CD4-positive, alpha-beta T cell treated with Interleukin-10 for 1 hour (primary cell): ENCODE results near the gene ARHGAP33.

Experiments used
- DNase-seq: peaks from one replicate; pipeline ENCODE4 v3.0.0-alpha.2; 2020

ARHGAP33 gene, protein sequence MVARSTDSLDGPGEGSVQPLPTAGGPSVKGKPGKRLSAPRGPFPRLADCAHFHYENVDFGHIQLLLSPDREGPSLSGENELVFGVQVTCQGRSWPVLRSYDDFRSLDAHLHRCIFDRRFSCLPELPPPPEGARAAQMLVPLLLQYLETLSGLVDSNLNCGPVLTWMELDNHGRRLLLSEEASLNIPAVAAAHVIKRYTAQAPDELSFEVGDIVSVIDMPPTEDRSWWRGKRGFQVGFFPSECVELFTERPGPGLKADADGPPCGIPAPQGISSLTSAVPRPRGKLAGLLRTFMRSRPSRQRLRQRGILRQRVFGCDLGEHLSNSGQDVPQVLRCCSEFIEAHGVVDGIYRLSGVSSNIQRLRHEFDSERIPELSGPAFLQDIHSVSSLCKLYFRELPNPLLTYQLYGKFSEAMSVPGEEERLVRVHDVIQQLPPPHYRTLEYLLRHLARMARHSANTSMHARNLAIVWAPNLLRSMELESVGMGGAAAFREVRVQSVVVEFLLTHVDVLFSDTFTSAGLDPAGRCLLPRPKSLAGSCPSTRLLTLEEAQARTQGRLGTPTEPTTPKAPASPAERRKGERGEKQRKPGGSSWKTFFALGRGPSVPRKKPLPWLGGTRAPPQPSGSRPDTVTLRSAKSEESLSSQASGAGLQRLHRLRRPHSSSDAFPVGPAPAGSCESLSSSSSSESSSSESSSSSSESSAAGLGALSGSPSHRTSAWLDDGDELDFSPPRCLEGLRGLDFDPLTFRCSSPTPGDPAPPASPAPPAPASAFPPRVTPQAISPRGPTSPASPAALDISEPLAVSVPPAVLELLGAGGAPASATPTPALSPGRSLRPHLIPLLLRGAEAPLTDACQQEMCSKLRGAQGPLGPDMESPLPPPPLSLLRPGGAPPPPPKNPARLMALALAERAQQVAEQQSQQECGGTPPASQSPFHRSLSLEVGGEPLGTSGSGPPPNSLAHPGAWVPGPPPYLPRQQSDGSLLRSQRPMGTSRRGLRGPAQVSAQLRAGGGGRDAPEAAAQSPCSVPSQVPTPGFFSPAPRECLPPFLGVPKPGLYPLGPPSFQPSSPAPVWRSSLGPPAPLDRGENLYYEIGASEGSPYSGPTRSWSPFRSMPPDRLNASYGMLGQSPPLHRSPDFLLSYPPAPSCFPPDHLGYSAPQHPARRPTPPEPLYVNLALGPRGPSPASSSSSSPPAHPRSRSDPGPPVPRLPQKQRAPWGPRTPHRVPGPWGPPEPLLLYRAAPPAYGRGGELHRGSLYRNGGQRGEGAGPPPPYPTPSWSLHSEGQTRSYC

DNA sequence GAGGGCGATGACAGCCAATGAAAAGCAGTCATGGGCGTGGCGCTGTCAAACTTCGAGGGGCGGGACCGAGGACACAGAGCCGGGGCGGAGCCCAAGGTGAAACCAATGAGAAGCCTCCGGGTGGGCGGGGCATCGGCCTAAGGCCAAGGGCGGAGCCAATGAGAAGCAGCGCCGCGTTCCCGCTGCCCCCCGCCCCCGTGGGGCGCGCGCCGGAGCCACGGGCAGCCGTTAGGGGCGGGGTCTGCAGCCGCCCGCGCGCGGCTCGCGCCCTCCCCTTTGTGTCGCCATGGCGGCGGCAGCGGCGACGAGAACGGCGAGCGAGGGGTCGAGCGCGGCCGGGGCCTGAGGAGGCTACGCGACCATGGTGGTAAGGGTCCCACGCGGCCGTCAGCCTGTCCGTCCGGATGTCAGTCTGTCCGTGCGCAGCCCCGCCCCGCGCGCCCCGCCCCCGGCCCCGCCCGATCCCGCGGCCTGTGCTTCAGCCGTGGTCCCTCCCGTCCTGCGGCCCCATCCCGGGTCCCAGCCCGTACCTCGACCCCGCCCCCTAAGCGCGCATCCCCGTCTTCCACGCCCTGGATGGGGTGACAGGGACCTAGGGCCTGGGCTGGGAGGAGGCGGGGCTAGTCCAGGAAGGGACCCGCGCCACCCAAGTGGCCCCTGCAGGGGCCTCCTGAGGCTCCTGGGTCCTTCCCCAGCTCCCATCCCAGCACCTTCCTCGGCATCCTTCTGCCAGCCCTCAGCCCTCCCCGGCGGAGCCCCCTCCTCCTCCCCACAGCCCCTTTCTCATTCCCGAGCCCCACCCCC is at the start of gene ARHGAP33:
Gene ARHGAP33 (plus strand): TSS at position 267 of the 804 bp plus-strand sequence. CDS start 95 bp downstream, at position 362.
- DNase-seq: peak; percentile 99

DNA sequence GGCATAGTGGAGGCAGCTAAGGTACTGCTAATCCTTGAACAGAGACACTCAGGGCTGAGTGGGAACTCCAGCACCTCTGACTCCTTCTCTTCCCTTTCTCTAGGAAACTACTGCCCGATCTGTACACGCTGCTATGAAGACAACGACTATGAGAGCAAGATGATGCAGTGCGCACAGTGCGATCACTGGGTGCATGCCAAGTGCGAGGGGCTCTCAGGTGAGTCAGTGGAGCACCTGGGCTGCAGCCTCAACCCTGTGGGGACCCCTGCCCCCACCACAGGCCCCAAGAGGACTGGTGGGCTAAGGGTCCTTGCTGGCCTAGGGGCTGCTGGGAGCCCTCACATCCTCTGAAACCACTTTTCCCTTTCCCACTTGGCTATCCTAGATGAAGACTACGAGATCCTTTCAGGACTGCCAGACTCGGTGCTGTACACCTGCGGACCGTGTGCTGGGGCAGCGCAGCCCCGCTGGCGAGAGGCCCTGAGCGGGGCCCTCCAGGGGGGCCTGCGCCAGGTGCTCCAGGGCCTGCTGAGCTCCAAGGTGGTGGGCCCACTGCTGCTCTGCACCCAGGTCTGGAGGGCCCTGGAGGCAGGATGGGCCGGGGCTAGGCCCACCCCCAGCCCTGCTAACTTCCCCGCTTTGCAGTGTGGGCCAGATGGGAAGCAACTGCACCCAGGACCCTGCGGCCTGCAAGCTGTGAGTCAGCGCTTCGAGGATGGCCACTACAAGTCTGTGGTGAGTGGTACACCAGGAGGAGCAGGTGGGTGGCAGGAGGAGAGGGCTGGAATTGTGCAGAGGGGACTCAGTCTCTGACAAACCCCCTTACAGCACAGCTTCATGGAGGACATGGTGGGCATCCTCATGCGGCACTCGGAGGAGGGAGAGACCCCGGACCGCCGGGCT is 48.1 kb upstream of the ARHGAP33 start:
- DNase-seq: no peak

DNA sequence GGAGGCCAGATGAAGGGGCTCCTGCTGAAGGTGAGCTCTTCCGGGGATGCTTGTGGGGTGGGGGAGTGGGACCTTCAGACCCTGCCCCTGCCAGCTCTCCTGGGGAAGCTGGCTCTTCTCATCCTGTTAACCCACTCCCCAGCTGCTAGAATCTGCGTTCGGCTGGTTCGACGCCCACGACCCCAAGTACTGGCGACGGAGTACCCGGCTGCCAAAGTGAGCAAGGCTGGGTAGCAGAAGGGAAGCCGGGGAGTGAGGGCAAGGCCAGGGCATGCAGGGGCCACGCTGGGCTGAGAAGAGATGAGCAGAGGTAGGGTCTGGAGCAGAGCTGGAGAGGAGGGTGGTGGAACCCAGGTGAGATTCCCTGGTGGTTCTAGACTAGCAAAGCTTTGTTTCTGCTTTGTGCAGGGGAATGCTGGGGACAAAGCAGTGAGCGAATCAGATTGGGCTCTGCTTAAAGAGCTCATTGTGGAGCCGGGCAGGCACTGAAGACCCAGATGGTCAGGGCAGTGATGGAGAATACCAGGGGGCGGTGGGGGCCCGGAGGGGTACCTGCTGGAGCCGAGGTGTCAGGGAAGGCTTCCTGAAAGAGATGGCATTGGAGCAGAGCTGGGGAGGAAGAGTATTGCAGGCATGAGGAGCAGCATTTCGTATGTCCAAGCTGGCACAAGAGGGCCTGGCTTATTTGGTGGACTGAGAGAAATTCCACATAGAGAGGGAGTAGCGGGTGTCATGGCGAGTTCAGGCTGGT is 47.2 kb upstream of the ARHGAP33 start:
- no peak for DNase-seq

DNA sequence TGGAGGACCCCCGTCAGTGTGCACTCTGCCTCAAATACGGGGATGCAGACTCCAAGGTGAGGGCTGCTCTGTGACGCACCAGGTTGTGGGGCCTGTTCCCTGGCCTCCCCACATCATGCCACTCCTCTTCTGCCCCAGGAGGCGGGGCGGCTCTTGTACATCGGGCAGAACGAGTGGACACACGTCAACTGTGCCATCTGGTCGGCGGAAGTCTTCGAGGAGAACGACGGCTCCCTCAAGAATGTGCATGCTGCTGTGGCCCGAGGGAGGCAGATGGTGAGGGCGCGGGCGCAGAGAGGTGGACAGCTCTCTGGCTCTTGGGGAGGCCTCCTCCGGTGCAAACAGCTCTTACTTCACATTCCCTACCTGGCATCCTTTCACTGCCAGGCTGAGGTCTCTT is 46.3 kb upstream of the ARHGAP33 start:
- DNase-seq: no peak

DNA sequence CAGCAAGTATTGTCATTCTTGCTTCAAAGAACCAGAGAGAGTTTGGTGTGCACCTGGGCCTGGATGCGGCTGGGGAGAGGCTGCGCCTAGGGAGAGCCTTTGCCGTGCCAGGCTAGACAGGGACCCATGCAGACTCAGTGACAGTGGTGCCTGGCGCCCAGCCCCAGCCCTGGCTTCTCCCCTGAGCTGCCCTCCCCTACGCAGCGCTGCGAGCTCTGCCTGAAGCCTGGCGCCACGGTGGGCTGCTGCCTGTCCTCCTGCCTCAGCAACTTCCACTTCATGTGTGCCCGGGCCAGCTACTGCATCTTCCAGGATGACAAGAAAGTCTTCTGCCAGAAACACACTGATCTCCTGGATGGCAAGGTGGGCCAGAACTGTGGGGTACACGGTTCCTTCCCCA is 45.6 kb upstream of the ARHGAP33 start:
- no peak for DNase-seq

DNA sequence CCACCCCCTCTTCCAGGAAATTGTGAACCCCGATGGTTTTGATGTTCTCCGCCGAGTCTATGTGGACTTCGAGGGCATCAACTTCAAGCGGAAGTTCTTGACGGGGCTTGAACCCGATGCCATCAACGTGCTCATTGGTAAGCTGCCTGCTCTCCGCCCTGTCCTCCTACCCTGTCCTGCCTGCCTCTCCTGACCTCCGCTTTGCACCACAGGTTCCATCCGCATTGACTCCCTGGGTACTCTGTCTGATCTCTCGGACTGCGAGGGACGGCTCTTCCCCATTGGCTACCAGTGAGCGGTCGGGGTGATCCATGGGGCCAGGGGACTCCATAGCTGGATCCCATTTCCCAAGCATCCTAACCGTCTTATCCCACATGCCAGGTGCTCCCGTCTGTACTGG is 45.0 kb upstream of the ARHGAP33 start:
- DNase-seq: no peak

DNA sequence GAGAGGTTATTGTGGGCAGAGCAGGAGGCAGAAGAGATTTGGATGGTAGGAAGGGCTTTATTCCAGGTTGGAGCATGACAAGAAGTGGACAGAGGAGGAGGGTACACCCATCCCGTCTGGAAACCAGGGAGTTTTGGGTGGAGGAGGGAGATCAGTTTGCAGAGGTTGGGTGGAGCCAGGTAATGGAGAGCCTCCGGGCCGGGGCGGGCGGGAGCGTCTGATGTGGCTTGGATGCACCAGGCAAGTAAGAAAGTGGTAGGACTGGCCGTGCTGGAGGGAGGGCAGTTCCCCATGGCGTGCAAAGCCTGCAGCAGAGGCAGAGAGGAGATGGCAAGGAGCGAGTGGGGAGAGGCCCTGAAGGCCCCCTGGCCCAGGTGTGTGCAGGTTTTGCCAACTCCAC is 44.0 kb upstream of the ARHGAP33 start:
- DNase-seq: no peak

DNA sequence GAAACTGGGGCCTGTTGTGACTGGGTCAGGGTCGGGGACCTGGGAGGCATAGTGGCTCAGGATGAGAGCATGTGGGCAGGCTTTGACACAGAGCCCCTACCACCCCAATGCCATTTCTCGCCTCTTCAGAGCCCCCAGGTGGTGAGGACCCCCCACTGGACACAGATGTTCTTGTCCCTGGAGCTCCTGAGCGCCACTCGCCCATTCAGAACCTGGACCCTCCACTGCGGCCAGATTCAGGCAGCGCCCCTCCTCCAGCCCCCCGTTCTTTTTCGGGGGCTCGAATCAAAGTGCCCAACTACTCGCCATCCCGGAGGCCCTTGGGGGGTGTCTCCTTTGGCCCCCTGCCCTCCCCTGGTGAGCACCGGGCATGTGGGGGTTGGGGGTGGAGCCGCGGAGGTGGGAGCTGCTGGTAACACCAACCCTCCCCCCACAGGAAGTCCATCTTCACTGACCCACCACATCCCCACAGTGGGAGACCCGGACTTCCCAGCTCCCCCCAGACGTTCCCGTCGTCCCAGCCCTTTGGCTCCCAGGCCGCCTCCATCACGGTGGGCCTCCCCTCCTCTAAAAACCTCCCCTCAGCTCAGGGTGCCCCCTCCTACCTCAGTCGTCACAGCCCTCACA is 43.5 kb upstream of the ARHGAP33 start:
- DNase-seq: no peak

DNA sequence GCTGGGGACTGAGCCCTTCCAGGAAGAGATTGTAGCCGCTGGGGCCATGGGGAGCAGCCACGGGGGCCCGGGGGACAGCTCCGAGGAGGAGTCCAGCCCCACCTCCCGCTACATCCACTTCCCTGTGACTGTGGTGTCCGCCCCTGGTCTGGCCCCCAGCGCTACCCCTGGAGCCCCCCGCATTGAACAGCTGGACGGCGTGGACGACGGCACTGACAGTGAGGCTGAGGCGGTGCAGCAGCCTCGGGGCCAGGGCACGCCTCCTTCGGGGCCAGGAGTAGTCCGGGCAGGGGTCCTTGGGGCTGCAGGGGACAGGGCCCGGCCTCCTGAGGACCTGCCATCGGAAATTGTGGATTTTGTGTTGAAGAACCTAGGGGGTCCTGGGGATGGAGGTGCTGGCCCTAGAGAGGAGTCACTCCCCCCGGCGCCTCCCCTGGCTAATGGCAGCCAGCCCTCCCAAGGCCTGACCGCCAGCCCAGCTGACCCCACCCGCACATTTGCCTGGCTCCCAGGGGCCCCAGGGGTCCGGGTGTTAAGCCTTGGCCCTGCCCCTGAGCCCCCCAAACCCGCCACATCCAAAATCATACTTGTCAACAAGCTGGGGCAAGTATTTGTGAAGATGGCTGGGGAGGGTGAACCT is 42.7 kb upstream of the ARHGAP33 start:
- DNase-seq: no peak

DNA sequence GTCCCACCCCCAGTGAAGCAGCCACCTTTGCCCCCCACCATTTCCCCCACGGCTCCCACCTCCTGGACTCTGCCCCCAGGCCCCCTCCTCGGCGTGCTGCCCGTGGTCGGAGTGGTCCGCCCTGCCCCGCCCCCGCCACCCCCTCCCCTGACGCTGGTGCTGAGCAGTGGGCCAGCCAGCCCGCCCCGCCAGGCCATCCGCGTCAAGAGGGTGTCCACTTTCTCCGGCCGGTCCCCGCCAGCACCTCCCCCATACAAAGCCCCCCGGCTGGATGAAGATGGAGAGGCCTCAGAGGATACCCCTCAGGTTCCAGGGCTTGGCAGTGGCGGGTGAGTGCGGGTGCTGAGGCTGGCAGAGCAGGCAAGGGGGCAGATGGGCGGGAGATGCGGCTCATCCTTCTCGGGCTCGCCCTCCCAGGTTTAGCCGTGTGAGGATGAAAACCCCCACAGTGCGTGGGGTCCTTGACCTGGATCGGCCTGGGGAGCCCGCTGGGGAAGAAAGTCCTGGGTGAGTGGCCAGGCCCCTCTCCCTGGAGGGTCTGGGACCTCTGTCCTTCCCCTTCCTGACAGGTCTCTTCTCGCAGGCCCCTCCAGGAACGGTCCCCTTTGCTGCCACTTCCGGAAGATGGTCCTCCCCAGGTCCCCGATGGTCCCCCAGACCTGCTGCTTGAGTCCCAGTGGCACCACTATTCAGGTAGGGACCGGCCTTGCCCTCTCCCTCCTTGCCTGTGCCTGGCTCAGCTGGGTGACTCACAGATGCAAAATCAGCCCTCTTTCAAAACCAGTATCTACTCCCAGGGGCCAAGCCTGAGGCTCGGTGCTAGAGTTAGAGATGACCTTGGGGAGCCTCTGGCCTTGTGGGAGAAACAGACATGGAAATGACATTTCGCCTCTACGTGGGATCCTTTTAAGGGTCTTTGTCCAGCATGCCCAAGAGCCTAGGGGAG is 41.9 kb upstream of the ARHGAP33 start:
- DNase-seq: no peak

DNA sequence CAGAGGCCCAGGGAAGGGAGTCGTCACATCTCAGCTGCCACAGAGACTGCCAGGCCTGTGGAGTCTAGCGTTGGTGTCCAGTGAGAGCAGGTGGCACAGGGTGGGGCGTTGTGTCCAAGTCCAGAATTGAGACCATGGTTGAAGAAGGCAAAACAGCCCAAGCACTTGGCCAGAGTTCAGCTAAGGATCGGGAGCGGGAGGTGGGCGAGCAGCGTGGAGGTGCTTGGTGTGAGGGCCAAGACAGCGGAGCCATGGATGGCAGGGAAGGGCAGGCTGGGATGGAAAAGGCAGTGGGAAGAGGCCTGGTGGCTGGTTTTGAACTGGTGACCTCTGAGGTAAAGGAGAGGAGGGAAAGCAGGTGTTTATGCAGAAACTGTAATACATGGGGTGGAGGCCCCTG is 41.1 kb upstream of the ARHGAP33 start:
- DNase-seq: no peak

DNA sequence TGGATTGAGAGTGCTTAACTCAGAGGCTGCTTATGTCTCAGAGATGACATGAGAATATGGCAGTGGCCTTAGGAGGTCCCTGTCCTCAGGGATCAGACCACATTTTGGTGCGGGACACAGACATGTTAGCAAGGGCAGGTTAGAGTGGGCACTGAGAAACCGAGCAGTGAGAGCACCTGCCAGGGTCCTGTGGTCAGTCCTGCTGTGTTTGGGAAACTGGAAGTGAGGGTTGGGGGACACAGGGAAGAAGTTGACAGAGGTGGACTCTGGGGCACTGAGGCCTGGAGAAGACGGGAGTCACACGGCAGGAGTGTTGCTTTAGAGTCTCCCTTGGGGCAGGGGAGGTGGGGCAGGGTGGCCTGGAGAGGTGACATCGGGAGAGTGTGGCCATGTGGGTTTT is 40.5 kb upstream of the ARHGAP33 start:
- no peak for DNase-seq

DNA sequence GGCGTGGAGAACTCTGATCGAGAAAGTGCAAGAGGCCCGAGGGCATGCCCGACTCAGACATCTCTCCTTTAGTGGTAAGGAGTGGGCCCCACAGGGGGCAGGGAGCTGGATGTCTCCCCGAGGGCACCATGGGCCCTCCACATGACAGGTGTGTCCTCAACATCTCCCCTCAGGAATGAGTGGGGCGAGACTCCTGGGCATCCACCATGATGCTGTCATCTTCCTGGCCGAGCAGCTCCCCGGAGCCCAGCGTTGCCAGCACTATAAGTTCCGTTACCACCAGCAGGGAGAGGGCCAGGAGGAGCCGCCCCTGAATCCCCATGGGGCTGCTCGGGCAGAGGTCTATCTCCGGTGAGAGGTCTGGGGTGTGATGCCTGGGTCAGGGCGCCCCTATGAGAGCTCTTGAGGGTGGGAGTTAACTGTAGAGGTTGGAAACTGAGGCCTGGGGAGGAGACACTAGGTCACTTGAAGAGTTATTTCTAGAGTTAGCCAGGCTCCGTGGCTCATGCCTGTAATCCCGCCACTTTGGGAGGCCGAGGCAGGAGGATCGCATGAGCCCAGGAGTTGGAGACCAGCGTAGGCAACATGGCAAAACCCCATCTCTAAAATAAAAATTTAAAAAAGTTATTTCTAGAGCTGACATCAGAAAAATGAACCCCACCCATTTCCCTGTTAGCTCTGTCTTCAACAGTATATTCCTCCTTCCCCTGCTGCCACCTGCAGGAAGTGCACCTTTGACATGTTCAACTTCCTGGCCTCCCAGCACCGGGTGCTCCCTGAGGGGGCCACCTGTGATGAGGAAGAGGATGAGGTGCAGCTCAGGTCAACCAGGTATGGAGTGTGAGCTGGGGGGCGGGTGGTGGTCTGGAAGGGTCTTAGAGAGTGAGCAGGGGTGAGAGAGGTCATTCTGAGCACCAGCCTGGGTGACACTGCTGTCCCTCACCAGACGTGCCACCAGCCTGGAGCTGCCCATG is 38.2 kb upstream of the ARHGAP33 start:
- peak; percentile 36 for DNase-seq

DNA sequence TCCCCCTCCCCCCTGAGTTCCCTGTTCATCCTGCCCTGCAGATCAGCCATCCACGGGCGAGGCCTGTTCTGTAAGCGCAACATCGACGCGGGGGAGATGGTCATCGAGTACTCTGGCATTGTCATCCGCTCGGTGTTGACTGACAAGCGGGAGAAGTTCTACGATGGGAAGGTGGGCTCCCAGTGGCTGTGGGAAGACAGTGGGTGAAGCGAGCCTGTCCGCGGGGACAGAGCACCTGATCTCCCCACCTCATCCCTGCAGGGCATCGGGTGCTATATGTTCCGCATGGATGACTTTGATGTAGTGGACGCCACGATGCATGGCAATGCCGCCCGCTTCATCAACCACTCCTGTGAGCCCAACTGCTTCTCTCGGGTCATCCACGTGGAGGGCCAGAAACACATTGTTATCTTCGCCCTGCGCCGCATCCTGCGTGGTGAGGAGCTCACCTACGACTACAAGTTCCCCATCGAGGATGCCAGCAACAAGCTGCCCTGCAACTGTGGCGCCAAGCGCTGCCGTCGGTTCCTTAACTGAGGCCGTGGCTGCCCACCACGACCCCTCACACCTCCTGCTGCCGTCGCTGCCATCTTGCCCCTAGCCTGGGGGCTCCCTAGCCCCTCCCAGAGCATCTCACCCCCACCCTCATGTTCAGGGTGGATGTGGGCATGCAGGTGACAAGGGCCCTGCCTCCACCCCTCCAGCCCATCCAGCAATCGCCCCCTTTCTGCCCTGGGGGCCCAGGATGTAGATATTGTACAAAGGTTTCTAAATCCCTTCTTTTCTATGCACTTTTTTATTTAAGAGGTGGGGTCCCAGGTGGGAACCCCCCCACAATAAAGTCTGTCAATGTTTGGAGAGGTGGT is 37.1 kb upstream of the ARHGAP33 start:
- no peak for DNase-seq

DNA sequence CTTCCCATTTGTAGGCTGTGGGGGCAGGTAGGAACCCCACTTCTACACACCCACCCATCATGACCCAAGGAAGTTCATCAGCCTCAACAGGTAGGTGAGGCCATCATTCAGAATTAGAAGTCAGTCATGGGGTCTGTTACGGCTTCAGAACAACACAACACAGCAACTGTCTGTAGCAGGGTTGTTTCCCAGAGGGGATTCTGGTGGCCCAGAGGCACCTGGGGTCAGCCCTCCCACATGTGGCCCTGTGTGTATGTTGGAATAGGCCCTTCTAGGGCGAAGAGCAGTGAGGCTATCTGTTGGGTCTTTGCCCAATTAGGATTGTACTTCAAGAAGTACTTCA is 36.5 kb upstream of the ARHGAP33 start:
- no peak for DNase-seq
